NOMO-1 treated with dmso at 0.1 percent for 144 hours (cell line): ENCODE measurements around the gene RNF44.
"Not testable (repeated sequence)": the region's sequence is repeated elsewhere in the genome, so short reads cannot be mapped to it uniquely, and the experiment has no call there.

Source experiments
- DNase-seq: peaks from one replicate; lab custom pipeline; 2025; ENCODE audit not compliant: unreplicated experiment; lab: John Stamatoyannopoulos, UW

RNF44 gene

GRCh38 chr5:176552332-176552869 lies 15.2 kb upstream of the RNF44 start:
- no peak for DNase-seq

- not testable (repeated sequence) for DNase-seq
Observed at GRCh38 chr5:176550937-176551336, 13.7 kb upstream of the RNF44 start.

- DNase-seq: peak; percentile 50
Observed at GRCh38 chr5:176550275-176550831, 13.2 kb upstream of the RNF44 start.

- DNase-seq: no peak
Observed at GRCh38 chr5:176549871-176550270, 12.7 kb upstream of the RNF44 start.

- no peak for DNase-seq
Observed at GRCh38 chr5:176548967-176549444, 11.8 kb upstream of the RNF44 start, which contains the start of gene CDHR2. Gene CDHR2, plus strand, starts transcription at chr5:176549342. Its CDS starts 16,011 bp downstream, at chr5:176565353.

GRCh38 chr5:176547802-176548201 lies 10.6 kb upstream of the RNF44 start:
- DNase-seq: peak; percentile 9

- no peak for DNase-seq
Observed at GRCh38 chr5:176545737-176546509, 8.7 kb upstream of the RNF44 start.

GRCh38 chr5:176545388-176545736 lies 8.2 kb upstream of the RNF44 start:
- no peak for DNase-seq

- peak; percentile 84 for DNase-seq
Observed at GRCh38 chr5:176543428-176544182, 6.4 kb upstream of the RNF44 start.

- peak; percentile 32 for DNase-seq
Observed at GRCh38 chr5:176542596-176543427, 5.6 kb upstream of the RNF44 start.

GRCh38 chr5:176542135-176542595 lies 5.0 kb upstream of the RNF44 start:
- no peak for DNase-seq

- peak; percentile 80 for DNase-seq
Observed at GRCh38 chr5:176541338-176542134, 4.3 kb upstream of the RNF44 start.

GRCh38 chr5:176540956-176541337 lies 3.7 kb upstream of the RNF44 start:
- DNase-seq: no peak

GRCh38 chr5:176540476-176540899 lies 3.3 kb upstream of the RNF44 start:
- no peak for DNase-seq

- no peak for DNase-seq
Observed at GRCh38 chr5:176538989-176539384, 1.8 kb upstream of the RNF44 start.

GRCh38 chr5:176538230-176538988 lies 1.2 kb upstream of the RNF44 start:
- DNase-seq: no peak

GRCh38 chr5:176537554-176538229 lies 490 bp upstream of the RNF44 start:
- peak; percentile 100 for DNase-seq

- DNase-seq: peak; percentile 65
Observed at GRCh38 chr5:176536132-176536901, 885 bp downstream of the RNF44 start.
